Measurements from ENCODE around the gene EIPR1.

DNA sequence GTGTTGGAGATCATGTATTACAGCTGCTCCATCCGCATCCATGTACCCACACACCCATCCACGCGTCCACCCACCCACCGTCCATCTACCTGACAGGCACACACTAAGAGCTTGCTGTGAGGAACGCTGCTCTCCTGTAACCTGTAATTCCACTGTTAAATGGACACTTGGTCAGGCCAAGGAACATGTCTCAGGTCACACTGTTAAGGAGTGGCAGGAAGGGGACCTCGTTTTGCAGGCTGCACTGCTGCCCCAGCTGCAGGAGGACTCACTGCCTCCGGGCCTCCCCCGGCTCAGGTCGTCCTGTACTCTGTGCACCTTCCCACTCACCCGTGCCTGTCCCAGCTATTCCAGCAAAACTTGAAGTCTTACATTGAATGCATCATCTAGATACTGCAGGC, 170.5 kb downstream of the EIPR1 start:
- TF ChIP-seq POLR2A (IDR thresholded peaks at IDR 0.05; ENCODE audit: low read depth, low read length) (no peak), MAFK (IDR thresholded peaks at IDR 0.05; ENCODE audit: low read depth, low read length) (no peak)
- TF ChIP-seq, protein P1, sequence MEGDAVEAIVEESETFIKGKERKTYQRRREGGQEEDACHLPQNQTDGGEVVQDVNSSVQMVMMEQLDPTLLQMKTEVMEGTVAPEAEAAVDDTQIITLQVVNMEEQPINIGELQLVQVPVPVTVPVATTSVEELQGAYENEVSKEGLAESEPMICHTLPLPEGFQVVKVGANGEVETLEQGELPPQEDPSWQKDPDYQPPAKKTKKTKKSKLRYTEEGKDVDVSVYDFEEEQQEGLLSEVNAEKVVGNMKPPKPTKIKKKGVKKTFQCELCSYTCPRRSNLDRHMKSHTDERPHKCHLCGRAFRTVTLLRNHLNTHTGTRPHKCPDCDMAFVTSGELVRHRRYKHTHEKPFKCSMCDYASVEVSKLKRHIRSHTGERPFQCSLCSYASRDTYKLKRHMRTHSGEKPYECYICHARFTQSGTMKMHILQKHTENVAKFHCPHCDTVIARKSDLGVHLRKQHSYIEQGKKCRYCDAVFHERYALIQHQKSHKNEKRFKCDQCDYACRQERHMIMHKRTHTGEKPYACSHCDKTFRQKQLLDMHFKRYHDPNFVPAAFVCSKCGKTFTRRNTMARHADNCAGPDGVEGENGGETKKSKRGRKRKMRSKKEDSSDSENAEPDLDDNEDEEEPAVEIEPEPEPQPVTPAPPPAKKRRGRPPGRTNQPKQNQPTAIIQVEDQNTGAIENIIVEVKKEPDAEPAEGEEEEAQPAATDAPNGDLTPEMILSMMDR (conservative IDR thresholded peaks at IDR 0.05; ENCODE audit: low read depth, low read length), result no peak

All from IMR-90 (cell line).